Measurements from ENCODE around the gene TLR9. TPM values are rescaled to one million over a fixed set of nuclear protein-coding genes. Genes with fewer than 3 reads are reported as not detected.

The TLR9 gene
- total RNA-seq, 1 experiment from 2014 or later, result not detected

- CTCF ChIA-PET, result interaction anchor here (0.5 to 11.5 kb wide), 7 partner anchors 17 to 229 kb away, joined by 3 to 222 read pairs (median 7); partner anchors contain the start of genes TWF2 and WDR82
- Mint-ChIP-seq H3K4me3 (no peak overlapping the region), H3K27ac (no peak overlapping the region), H3K4me1 (peaks cover 6% of the 10 kb centered on the region; the same call in 1 of the 2 replicates), H3K36me3 (peaks cover 26% of the 10 kb centered on the region), H3K27me3 (ENCODE audit: low read depth) (no peaks in the 10 kb centered on the region), H3K9me3 (no peaks in the 10 kb centered on the region)
- POLR2A ChIA-PET, result no interaction called here
- no peak for ATAC-seq
- DNase-seq (ENCODE audit: low spot score), result no peak
- TF ChIP-seq ZNF416 (CRISPR knock-in tag; IDR thresholded peaks at IDR 0.05) (no peak), ZNF138 (CRISPR knock-in tag; conservative IDR thresholded peaks at IDR 0.05) (no peak)
Observed at GRCh38 chr3:52218026-52218425, 7.4 kb downstream of the TLR9 start.

GRCh38 chr3:52217409-52217805 lies 8.0 kb downstream of the TLR9 start:
- H3K36me3 Mint-ChIP-seq, result peaks cover 32% of the 10 kb centered on the region
- H3K27ac Mint-ChIP-seq, result no peak overlapping the region
- POLR2A ChIA-PET, result no interaction called here
- H3K9me3 Mint-ChIP-seq, result no peaks in the 10 kb centered on the region
- DNase-seq (ENCODE audit: low spot score), result no peak
- CTCF ChIA-PET, result interaction anchor here (0.9 to 11.5 kb wide), 8 partner anchors 17 to 215 kb away, joined by 3 to 222 read pairs (median 4); partner anchors contain the start of genes TWF2 and WDR82
- ATAC-seq, result no peak
- TF ChIP-seq ZNF232 (CRISPR knock-in tag; IDR thresholded peaks at IDR 0.05) (no peak), MLX (CRISPR knock-in tag; IDR thresholded peaks at IDR 0.05) (no peak), ZNF281 (CRISPR knock-in tag; IDR thresholded peaks at IDR 0.05) (no peak), NR1H2 (CRISPR knock-in tag; IDR thresholded peaks at IDR 0.05) (no peak), NR2C2 (CRISPR knock-in tag; IDR thresholded peaks at IDR 0.05) (no peak), SMAD4 (CRISPR knock-in tag; IDR thresholded peaks at IDR 0.05) (no peak), JUN (CRISPR knock-in tag; IDR thresholded peaks at IDR 0.05) (no peak), TCF7 (CRISPR knock-in tag; IDR thresholded peaks at IDR 0.05; ENCODE audit: low read depth) (no peak), E2F4 (CRISPR knock-in tag; IDR thresholded peaks at IDR 0.05; ENCODE audit: borderline replicate concordance, low read depth) (no peak), KAT7 (CRISPR knock-in tag; IDR thresholded peaks at IDR 0.05; ENCODE audit: borderline replicate concordance) (no peak), ATF3 (CRISPR knock-in tag; conservative IDR thresholded peaks at IDR 0.05) (no peak), AR (CRISPR knock-in tag; IDR thresholded peaks at IDR 0.05) (no peak), ELF4 (CRISPR knock-in tag; IDR thresholded peaks at IDR 0.05; ENCODE audit: low read depth) (no peak), SP1 (CRISPR knock-in tag; conservative IDR thresholded peaks at IDR 0.05) (no peak), ZNF512 (CRISPR knock-in tag; IDR thresholded peaks at IDR 0.05; ENCODE audit: borderline replicate concordance) (no peak), STAT6 (CRISPR knock-in tag; conservative IDR thresholded peaks at IDR 0.05; ENCODE audit: low read depth) (no peak)
- no peaks in the 10 kb centered on the region for H3K27me3 Mint-ChIP-seq (ENCODE audit: low read depth)
- H3K4me1 Mint-ChIP-seq, result peaks cover 6% of the 10 kb centered on the region; the same call in 1 of the 2 replicates
- H3K4me3 Mint-ChIP-seq, result no peak overlapping the region
